DMS79 treated with DMSO at 0.1 percent for 48 hours (cell line): ENCODE data around the gene MAGOHB.

Experiments used
- DNase-seq: peaks from one replicate; lab custom pipeline; 2025; lab: John Stamatoyannopoulos, UW

The MAGOHB gene

DNA sequence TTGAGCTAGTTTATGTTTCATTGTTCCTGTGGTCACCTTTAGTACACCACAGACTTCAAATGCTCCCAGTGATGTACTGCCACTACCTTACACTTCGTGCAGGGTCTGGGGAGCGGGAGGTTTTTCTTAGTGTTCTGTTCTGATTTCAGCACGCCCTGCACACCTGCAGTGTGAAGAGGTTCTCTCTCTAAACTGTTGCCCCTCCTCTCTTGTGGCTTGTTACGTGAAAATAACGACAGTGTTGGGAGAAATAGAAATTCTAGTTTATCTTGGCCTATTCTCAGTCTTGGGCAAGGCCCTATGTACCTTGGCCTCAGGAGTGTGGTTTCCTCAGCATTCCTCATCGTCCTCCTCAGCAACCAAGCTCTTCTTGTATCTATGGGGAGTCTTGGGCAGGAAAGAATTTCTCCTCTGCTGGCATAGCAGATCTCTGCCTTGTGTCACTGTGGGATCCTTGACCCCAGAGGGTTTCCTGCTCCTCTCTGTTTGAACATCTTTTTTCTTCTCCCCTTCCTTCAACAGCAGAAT lies 59.1 kb downstream of the MAGOHB start:
- no peak for DNase-seq
